ENCODE measurements around the gene HOXB5.

The HOXB5 gene

GRCh38 chr17:48543107-48543853 lies 50.3 kb downstream of the HOXB5 start:
- ATAC-seq: peak; percentile 68

GRCh38 chr17:48542698-48543106 lies 50.9 kb downstream of the HOXB5 start:
- TF ChIP-seq ESRRG (CRISPR knock-in tag; IDR thresholded peaks at IDR 0.05) (no peak), ZNF8 (CRISPR knock-in tag; IDR thresholded peaks at IDR 0.05) (no peak), ZFP3 (CRISPR knock-in tag; IDR thresholded peaks at IDR 0.05) (no peak), ZNF565 (CRISPR knock-in tag; conservative IDR thresholded peaks at IDR 0.05; ENCODE audit: low read depth) (no peak), PPARA (CRISPR knock-in tag; IDR thresholded peaks at IDR 0.05; ENCODE audit: borderline replicate concordance) (no peak)
- no peak for ATAC-seq

More at GRCh38 chr17:48543107-48543853, 50.3 kb downstream of the HOXB5 start:
- TF ChIP-seq SNAI2 (CRISPR knock-in tag; IDR thresholded peaks at IDR 0.05): no peak
- TF ChIP-seq, protein P1, sequence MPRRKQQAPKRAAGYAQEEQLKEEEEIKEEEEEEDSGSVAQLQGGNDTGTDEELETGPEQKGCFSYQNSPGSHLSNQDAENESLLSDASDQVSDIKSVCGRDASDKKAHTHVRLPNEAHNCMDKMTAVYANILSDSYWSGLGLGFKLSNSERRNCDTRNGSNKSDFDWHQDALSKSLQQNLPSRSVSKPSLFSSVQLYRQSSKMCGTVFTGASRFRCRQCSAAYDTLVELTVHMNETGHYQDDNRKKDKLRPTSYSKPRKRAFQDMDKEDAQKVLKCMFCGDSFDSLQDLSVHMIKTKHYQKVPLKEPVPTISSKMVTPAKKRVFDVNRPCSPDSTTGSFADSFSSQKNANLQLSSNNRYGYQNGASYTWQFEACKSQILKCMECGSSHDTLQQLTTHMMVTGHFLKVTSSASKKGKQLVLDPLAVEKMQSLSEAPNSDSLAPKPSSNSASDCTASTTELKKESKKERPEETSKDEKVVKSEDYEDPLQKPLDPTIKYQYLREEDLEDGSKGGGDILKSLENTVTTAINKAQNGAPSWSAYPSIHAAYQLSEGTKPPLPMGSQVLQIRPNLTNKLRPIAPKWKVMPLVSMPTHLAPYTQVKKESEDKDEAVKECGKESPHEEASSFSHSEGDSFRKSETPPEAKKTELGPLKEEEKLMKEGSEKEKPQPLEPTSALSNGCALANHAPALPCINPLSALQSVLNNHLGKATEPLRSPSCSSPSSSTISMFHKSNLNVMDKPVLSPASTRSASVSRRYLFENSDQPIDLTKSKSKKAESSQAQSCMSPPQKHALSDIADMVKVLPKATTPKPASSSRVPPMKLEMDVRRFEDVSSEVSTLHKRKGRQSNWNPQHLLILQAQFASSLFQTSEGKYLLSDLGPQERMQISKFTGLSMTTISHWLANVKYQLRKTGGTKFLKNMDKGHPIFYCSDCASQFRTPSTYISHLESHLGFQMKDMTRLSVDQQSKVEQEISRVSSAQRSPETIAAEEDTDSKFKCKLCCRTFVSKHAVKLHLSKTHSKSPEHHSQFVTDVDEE (CRISPR knock-in tag; IDR thresholded peaks at IDR 0.05): no peak
- TF ChIP-seq BACH2 (CRISPR knock-in tag; IDR thresholded peaks at IDR 0.05; ENCODE audit: borderline replicate concordance): no peak
- TF ChIP-seq ZNF565 (CRISPR knock-in tag; conservative IDR thresholded peaks at IDR 0.05; ENCODE audit: low read depth): no peak
- TF ChIP-seq POU6F1 (CRISPR knock-in tag; IDR thresholded peaks at IDR 0.05; ENCODE audit: borderline replicate concordance, low read depth): no peak
- no peak for TF ChIP-seq ZNF8 (CRISPR knock-in tag; IDR thresholded peaks at IDR 0.05)
- no peak for TF ChIP-seq CREB5 (CRISPR knock-in tag; IDR thresholded peaks at IDR 0.05; ENCODE audit: low read depth)
- TF ChIP-seq PPARA (CRISPR knock-in tag; IDR thresholded peaks at IDR 0.05; ENCODE audit: borderline replicate concordance): no peak
- no peak for TF ChIP-seq ZC3H10 (CRISPR knock-in tag; IDR thresholded peaks at IDR 0.05)
- TF ChIP-seq GLIS3 (CRISPR knock-in tag; IDR thresholded peaks at IDR 0.05): no peak
- TF ChIP-seq, protein P2, sequence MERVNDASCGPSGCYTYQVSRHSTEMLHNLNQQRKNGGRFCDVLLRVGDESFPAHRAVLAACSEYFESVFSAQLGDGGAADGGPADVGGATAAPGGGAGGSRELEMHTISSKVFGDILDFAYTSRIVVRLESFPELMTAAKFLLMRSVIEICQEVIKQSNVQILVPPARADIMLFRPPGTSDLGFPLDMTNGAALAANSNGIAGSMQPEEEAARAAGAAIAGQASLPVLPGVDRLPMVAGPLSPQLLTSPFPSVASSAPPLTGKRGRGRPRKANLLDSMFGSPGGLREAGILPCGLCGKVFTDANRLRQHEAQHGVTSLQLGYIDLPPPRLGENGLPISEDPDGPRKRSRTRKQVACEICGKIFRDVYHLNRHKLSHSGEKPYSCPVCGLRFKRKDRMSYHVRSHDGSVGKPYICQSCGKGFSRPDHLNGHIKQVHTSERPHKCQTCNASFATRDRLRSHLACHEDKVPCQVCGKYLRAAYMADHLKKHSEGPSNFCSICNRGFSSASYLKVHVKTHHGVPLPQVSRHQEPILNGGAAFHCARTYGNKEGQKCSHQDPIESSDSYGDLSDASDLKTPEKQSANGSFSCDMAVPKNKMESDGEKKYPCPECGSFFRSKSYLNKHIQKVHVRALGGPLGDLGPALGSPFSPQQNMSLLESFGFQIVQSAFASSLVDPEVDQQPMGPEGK (CRISPR knock-in tag; IDR thresholded peaks at IDR 0.05; ENCODE audit: borderline replicate concordance): no peak
- no peak for TF ChIP-seq OSR1 (CRISPR knock-in tag; IDR thresholded peaks at IDR 0.05)
- no peak for TF ChIP-seq ZFP3 (CRISPR knock-in tag; IDR thresholded peaks at IDR 0.05)
- TF ChIP-seq CSDC2 (CRISPR knock-in tag; IDR thresholded peaks at IDR 0.05): no peak
- TF ChIP-seq TOX (CRISPR knock-in tag; IDR thresholded peaks at IDR 0.05; ENCODE audit: borderline replicate concordance): no peak
- no peak for TF ChIP-seq CSRNP3 (CRISPR knock-in tag; IDR thresholded peaks at IDR 0.05)
- no peak for TF ChIP-seq ZNF70 (CRISPR knock-in tag; IDR thresholded peaks at IDR 0.05)
- TF ChIP-seq ESRRG (CRISPR knock-in tag; IDR thresholded peaks at IDR 0.05): no peak
- no peak for TF ChIP-seq ARNTL (CRISPR knock-in tag; IDR thresholded peaks at IDR 0.05; ENCODE audit: borderline replicate concordance, low read depth)

DNA sequence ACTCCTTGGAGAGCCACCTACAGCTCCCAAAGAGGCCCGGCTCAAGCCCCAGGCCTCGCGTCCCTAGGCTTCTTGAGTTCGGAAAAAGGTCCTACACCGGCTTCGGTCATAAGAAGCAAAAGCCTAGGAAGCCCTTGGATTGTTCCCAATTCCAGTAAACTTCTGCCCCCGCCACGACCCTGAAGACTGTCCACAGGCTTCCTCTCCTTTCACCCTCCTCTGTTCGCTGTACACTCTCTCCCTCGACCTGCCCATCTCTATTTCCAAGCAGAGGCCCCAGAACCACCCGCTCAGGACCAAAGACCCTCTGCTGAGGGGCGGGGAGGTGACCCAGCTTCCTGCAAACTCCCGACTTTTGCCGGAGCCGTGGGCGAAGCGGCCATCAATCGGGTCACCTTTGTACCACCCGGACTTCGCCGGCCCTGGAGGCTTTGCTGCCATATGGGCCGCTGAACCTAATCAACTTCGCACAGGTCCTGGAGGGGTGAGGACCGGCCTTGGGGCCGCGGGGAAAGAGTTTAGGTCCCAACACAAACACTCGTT lies 51.4 kb downstream of the HOXB5 start:
- no peak for ATAC-seq

More for the DNA sequence above, 51.4 kb downstream of the HOXB5 start:
- no peak for TF ChIP-seq ZNF70 (CRISPR knock-in tag; IDR thresholded peaks at IDR 0.05)
- TF ChIP-seq ESRRG (CRISPR knock-in tag; IDR thresholded peaks at IDR 0.05): no peak
- no peak for TF ChIP-seq TOX (CRISPR knock-in tag; IDR thresholded peaks at IDR 0.05; ENCODE audit: borderline replicate concordance)
